ENCODE results near the gene POLD4. TPM values are rescaled to one million over a fixed set of nuclear protein-coding genes. Genes with fewer than 3 reads are reported as not detected.
"Not testable (repeated sequence)": the region's sequence is repeated elsewhere in the genome, so short reads cannot be mapped to it uniquely, and the experiment has no call there.

The POLD4 gene
- total RNA-seq, 1 experiment from 2014 or later: 81.8 TPM

- H3K27ac ChIP-seq: no peak overlapping the region
- H3K4me1 ChIP-seq (replicated peaks): peaks cover 18% of the 10 kb centered on the region
- H3K36me3 ChIP-seq: peaks cover 4% of the 10 kb centered on the region; the same call in 1 of the 2 replicates
- no peaks in the 10 kb centered on the region for H3K27me3 ChIP-seq (replicated peaks)
- H3K9me3 ChIP-seq (replicated peaks): no peaks in the 10 kb centered on the region
- no peak overlapping the region for H3K4me3 ChIP-seq
- DNase-seq (ENCODE audit: low read depth in 1 of 2, low spot score in 2 of 2): no peak
These were observed 5.2 kb downstream of the POLD4 start for GRCh38 chr11:67347964-67348749.

- peaks cover 4% of the 10 kb centered on the region; the same call in 1 of the 2 replicates for H3K36me3 ChIP-seq
- no peaks in the 10 kb centered on the region for H3K27me3 ChIP-seq (replicated peaks)
- H3K4me3 ChIP-seq: no peak overlapping the region
- H3K27ac ChIP-seq: no peak overlapping the region
- H3K9me3 ChIP-seq (replicated peaks): 0 out of 2 replicates have a peak, but pooled peaks cover 2% of the 10 kb centered on the region
- peak in 1 of 2 experiments; percentile 36 for DNase-seq (ENCODE audit: low read depth in 1 of 2, low spot score in 2 of 2)
- H3K4me1 ChIP-seq (replicated peaks): no peaks in the 10 kb centered on the region
These were observed 7.2 kb downstream of the POLD4 start for GRCh38 chr11:67345920-67346819.

GRCh38 chr11:67345247-67345919 lies 8.0 kb downstream of the POLD4 start:
- Histone ChIP-seq H3K36me3 (no peaks in the 10 kb centered on the region), H3K4me1 (replicated peaks) (no peaks in the 10 kb centered on the region), H3K9me3 (replicated peaks) (0 out of 2 replicates have a peak, but pooled peaks cover 2% of the 10 kb centered on the region), H3K27me3 (replicated peaks) (no peaks in the 10 kb centered on the region), H3K27ac (no peak overlapping the region), H3K4me3 (no peak overlapping the region)
- no peak for DNase-seq (ENCODE audit: low read depth in 1 of 2, low spot score in 2 of 2)

GRCh38 chr11:67344264-67344663 lies 9.1 kb downstream of the POLD4 start:
- Histone ChIP-seq H3K27ac (no peak overlapping the region), H3K4me1 (replicated peaks) (no peaks in the 10 kb centered on the region), H3K4me3 (no peak overlapping the region), H3K9me3 (replicated peaks) (0 out of 2 replicates have a peak, but pooled peaks cover 2% of the 10 kb centered on the region), H3K27me3 (replicated peaks) (no peaks in the 10 kb centered on the region), H3K36me3 (no peaks in the 10 kb centered on the region)
- DNase-seq (ENCODE audit: low read depth in 1 of 2, low spot score in 2 of 2): no peak

- no peak overlapping the region for H3K4me3 ChIP-seq
- no peaks in the 10 kb centered on the region for H3K36me3 ChIP-seq
- DNase-seq (ENCODE audit: low read depth in 1 of 2, low spot score in 2 of 2): no peak
- no peaks in the 10 kb centered on the region for H3K9me3 ChIP-seq (replicated peaks)
- no peaks in the 10 kb centered on the region for H3K27me3 ChIP-seq (replicated peaks)
- no peak overlapping the region for H3K27ac ChIP-seq
- no peaks in the 10 kb centered on the region for H3K4me1 ChIP-seq (replicated peaks)
These were observed 16.1 kb downstream of the POLD4 start for GRCh38 chr11:67337257-67337656.

- no peak overlapping the region for H3K27ac ChIP-seq
- H3K4me3 ChIP-seq: no peak overlapping the region
- H3K27me3 ChIP-seq (replicated peaks): no peaks in the 10 kb centered on the region
- H3K36me3 ChIP-seq: no peaks in the 10 kb centered on the region
- H3K9me3 ChIP-seq (replicated peaks): no peaks in the 10 kb centered on the region
- no peaks in the 10 kb centered on the region for H3K4me1 ChIP-seq (replicated peaks)
- no peak for DNase-seq (ENCODE audit: low read depth in 1 of 2, low spot score in 2 of 2)
These were observed 21.2 kb downstream of the POLD4 start for GRCh38 chr11:67332081-67332691.

GRCh38 chr11:67323526-67323925 lies 29.8 kb downstream of the POLD4 start:
- Histone ChIP-seq H3K27ac (no peak overlapping the region), H3K4me1 (replicated peaks) (no peaks in the 10 kb centered on the region), H3K36me3 (no peaks in the 10 kb centered on the region), H3K4me3 (no peak overlapping the region), H3K27me3 (replicated peaks) (no peaks in the 10 kb centered on the region), H3K9me3 (replicated peaks) (no peaks in the 10 kb centered on the region)
- DNase-seq (ENCODE audit: low read depth in 1 of 2, low spot score in 2 of 2): no peak

GRCh38 chr11:67322049-67322448 lies 31.3 kb downstream of the POLD4 start:
- Histone ChIP-seq H3K27me3 (replicated peaks) (no peaks in the 10 kb centered on the region), H3K4me3 (no peak overlapping the region), H3K36me3 (no peaks in the 10 kb centered on the region), H3K4me1 (replicated peaks) (peaks cover 7% of the 10 kb centered on the region), H3K9me3 (replicated peaks) (no peaks in the 10 kb centered on the region), H3K27ac (no peak overlapping the region)
- no peak for DNase-seq (ENCODE audit: low read depth in 1 of 2, low spot score in 2 of 2)

- H3K36me3 ChIP-seq: no peaks in the 10 kb centered on the region
- no peaks in the 10 kb centered on the region for H3K27me3 ChIP-seq (replicated peaks)
- peaks cover 7% of the 10 kb centered on the region for H3K4me1 ChIP-seq (replicated peaks)
- DNase-seq (ENCODE audit: low read depth in 1 of 2, low spot score in 2 of 2): no peak
- no peaks in the 10 kb centered on the region for H3K9me3 ChIP-seq (replicated peaks)
- no peak overlapping the region for H3K4me3 ChIP-seq
- H3K27ac ChIP-seq: no peak overlapping the region
These were observed 32.0 kb downstream of the POLD4 start for GRCh38 chr11:67321313-67321871.

GRCh38 chr11:67320691-67321090 lies 32.7 kb downstream of the POLD4 start:
- no peak overlapping the region for H3K4me3 ChIP-seq
- H3K27me3 ChIP-seq (replicated peaks): no peaks in the 10 kb centered on the region
- no peaks in the 10 kb centered on the region for H3K36me3 ChIP-seq
- H3K4me1 ChIP-seq (replicated peaks): peaks cover 7% of the 10 kb centered on the region
- H3K27ac ChIP-seq: no peak overlapping the region
- H3K9me3 ChIP-seq (replicated peaks): no peaks in the 10 kb centered on the region
- DNase-seq (ENCODE audit: low read depth in 1 of 2, low spot score in 2 of 2): no peak

- Histone ChIP-seq H3K9me3 (replicated peaks) (no peaks in the 10 kb centered on the region), H3K27me3 (replicated peaks) (no peaks in the 10 kb centered on the region), H3K4me3 (no peak overlapping the region), H3K27ac (no peak overlapping the region), H3K4me1 (replicated peaks) (peaks cover 7% of the 10 kb centered on the region), H3K36me3 (no peaks in the 10 kb centered on the region)
- no peak for DNase-seq (ENCODE audit: low read depth in 1 of 2, low spot score in 2 of 2)
These were observed 33.3 kb downstream of the POLD4 start for GRCh38 chr11:67320011-67320410.

- H3K27me3 ChIP-seq (replicated peaks); H3K4me1 ChIP-seq (replicated peaks); H3K36me3 ChIP-seq; H3K9me3 ChIP-seq (replicated peaks); H3K27ac ChIP-seq; DNase-seq (ENCODE audit: low read depth in 1 of 2, low spot score in 2 of 2); H3K4me3 ChIP-seq: not testable (repeated sequence)
These were observed 34.5 kb downstream of the POLD4 start for GRCh38 chr11:67318876-67319275.
